SK-N-SH (cell line): Measurements from ENCODE around the gene TLX1. TPM values are rescaled to one million over a fixed set of nuclear protein-coding genes. Genes with fewer than 3 reads are reported as not detected.

Experiments
- CTCF ChIA-PET: fragments of 300-600, 350-600 bp; formaldehyde crosslinking; extraction: SDS; loops from one replicate; lab custom pipeline; 2021; lab: Yijun Ruan, JAX
- POLR2A ChIA-PET: fragments of 350-600 bp; sonication (Branson Sonifier 250); formaldehyde crosslinking; extraction: SDS; loops from one replicate; lab custom pipeline; 2020; ENCODE audit warnings: antibody characterized with exemption, inconsistent platforms; lab: Yijun Ruan, JAX
- DNase-seq: peaks from one replicate; pipeline ENCODE4 v3.0.0; 2012
- H2AFZ ChIP-seq: fragments of 200-600 bp; sonication (generic); 2 replicates; pipeline ENCODE4 v1.8.1; 2016; ENCODE audit warnings: antibody characterized with exemption, mild to moderate bottlenecking, low read depth
- H3F3A ChIP-seq: fragments of 200-600 bp; sonication (generic); replicated peaks from 2 replicates; pipeline ENCODE3; 2016; ENCODE audit warnings: antibody characterized with exemption, mild to moderate bottlenecking; ENCODE audit not compliant: insufficient read depth
- H3K27ac ChIP-seq, 2 experiments: fragments of 200-500 bp in 1 of 2; fragments of 200-600 bp in 1 of 2; sonication (Bioruptor generic) in 1 of 2; sonication (generic), shearing (Covaris generic) in 1 of 2; 2 replicates each; pipeline versions ENCODE4 v1.5.1 to v1.6.1; 2014 to 2016; ENCODE audit warnings: low read depth in 2 of 2, inconsistent platforms in 1 of 2, low read length in 1 of 2, mild to moderate bottlenecking in 1 of 2, mixed read lengths in 1 of 2
- H3K27me3 ChIP-seq: fragments of 200-600 bp; sonication (generic), shearing (Covaris generic); 2 replicates; pipeline ENCODE4 v1.6.1; 2016; ENCODE audit warnings: mixed run types; ENCODE audit not compliant: insufficient read depth
- H3K36me3 ChIP-seq, 2 experiments: fragments of 200-500 bp in 1 of 2; fragments of 200-600 bp in 1 of 2; sonication (Bioruptor generic) in 1 of 2; sonication (generic) in 1 of 2; replicated peaks in 1 of 2; 2 replicates each; pipeline versions ENCODE3 to v1.5.1; 2014 to 2016; ENCODE audit warnings: low read length in 1 of 2, mild to moderate bottlenecking in 1 of 2; ENCODE audit not compliant: insufficient read depth in 2 of 2, control insufficient read depth in 1 of 2
- H3K4me1 ChIP-seq, 2 experiments: fragments of 200-500 bp in 1 of 2; fragments of 200-600 bp in 1 of 2; sonication (Bioruptor generic) in 1 of 2; sonication (generic), shearing (Covaris generic) in 1 of 2; 2 replicates each; pipeline versions ENCODE4 v1.5.1 to v1.6.1; 2014 to 2016; ENCODE audit warnings: low read depth in 1 of 2, low read length in 1 of 2, mixed run types in 1 of 2; ENCODE audit not compliant: insufficient read depth in 2 of 2, control insufficient read depth in 1 of 2
- H3K4me2 ChIP-seq: fragments of 200-600 bp; sonication (generic), shearing (Covaris generic); 2 replicates; pipeline ENCODE4 v1.6.1; 2017; ENCODE audit warnings: mixed run types
- H3K4me3 ChIP-seq, 2 experiments: fragments of 200-500 bp in 1 of 2; fragments of 200-600 bp in 1 of 2; sonication (Bioruptor generic) in 1 of 2; sonication (generic), shearing (Covaris generic) in 1 of 2; 2 replicates each; pipeline versions ENCODE4 v1.5.1 to v1.8.1; 2014 to 2016; ENCODE audit warnings: low read depth in 2 of 2, inconsistent platforms in 1 of 2, low read length in 1 of 2, mild to moderate bottlenecking in 1 of 2, mixed read lengths in 1 of 2, moderate library complexity in 1 of 2
- H3K79me2 ChIP-seq: fragments of 200-600 bp; sonication (generic); 2 replicates; pipeline ENCODE4 v1.8.1; 2017; ENCODE audit warnings: mild to moderate bottlenecking; ENCODE audit not compliant: insufficient read depth
- H3K9ac ChIP-seq: fragments of 200-600 bp; sonication (generic); 2 replicates; pipeline ENCODE4 v1.6.1; 2017; ENCODE audit warnings: mixed run types
- H3K9me2 ChIP-seq: fragments of 200-600 bp; sonication (generic); 2 replicates; pipeline ENCODE4 v1.6.1; 2017; ENCODE audit warnings: mixed run types
- H3K9me3 ChIP-seq: fragments of 200-600 bp; sonication (generic); 2 replicates; pipeline ENCODE4 v1.6.1; 2017; ENCODE audit warnings: mixed run types, mild to moderate bottlenecking, moderate library complexity
- H4K20me1 ChIP-seq: fragments of 200-600 bp; sonication (generic); 2 replicates; pipeline ENCODE4 v1.6.1; 2017; ENCODE audit warnings: mild to moderate bottlenecking, mixed run types; ENCODE audit not compliant: insufficient read depth
- CHD2 ChIP-seq: fragments of 150-350 bp; IDR thresholded peaks from 2 replicates; pipeline ENCODE4 v1.6.1; 2018; ENCODE audit warnings: low read length; ENCODE audit not compliant: partially characterized antibody
- CTCF ChIP-seq: fragments of 200-600 bp; sonication (generic); IDR thresholded peaks from 2 replicates; pipeline ENCODE4 v1.6.1; 2017; ENCODE audit warnings: antibody characterized with exemption, mild to moderate bottlenecking, moderate library complexity
- ELF1 ChIP-seq: IDR thresholded peaks from 2 replicates; pipeline ENCODE4 v1.4.0; 2012
- FOSL2 ChIP-seq: IDR thresholded peaks from 2 replicates; pipeline ENCODE4 v1.4.0; 2012; ENCODE audit warnings: low read depth, mild to moderate bottlenecking, moderate library complexity, borderline replicate concordance
- FOXJ3 ChIP-seq: sonication (generic); formaldehyde crosslinking; IDR thresholded peaks from 2 replicates; pipeline ENCODE4 v1.5.1; 2020; ENCODE audit warnings: mild to moderate bottlenecking, missing genetic modification reagents
- GABPA ChIP-seq: IDR thresholded peaks from 2 replicates; pipeline ENCODE4 v1.4.0; 2012; ENCODE audit warnings: low read depth, mild to moderate bottlenecking
- GATA2 ChIP-seq: sonication (generic); formaldehyde crosslinking; IDR thresholded peaks from 2 replicates; pipeline ENCODE4 v1.5.0; 2020; ENCODE audit warnings: mild to moderate bottlenecking, missing genetic modification reagents
- MAX ChIP-seq: IDR thresholded peaks from 2 replicates; pipeline ENCODE4 v1.4.0; 2012; ENCODE audit warnings: low read depth
- MEF2A ChIP-seq: IDR thresholded peaks from 2 replicates; pipeline ENCODE4 v1.4.0; 2012; ENCODE audit warnings: low read depth, borderline replicate concordance
- NFIC ChIP-seq: IDR thresholded peaks from 2 replicates; pipeline ENCODE4 v1.4.0; 2012; ENCODE audit warnings: borderline replicate concordance
- NRF1 ChIP-seq: IDR thresholded peaks from 2 replicates; pipeline ENCODE4 v1.6.1; 2012; ENCODE audit warnings: low read depth, mild to moderate bottlenecking, low read length
- PBX3 ChIP-seq: IDR thresholded peaks from 2 replicates; pipeline ENCODE4; 2012
- POLR2AphosphoS5 ChIP-seq: IDR thresholded peaks from 2 replicates; pipeline ENCODE4 v1.6.1; 2012; ENCODE audit warnings: low read depth, low read length
- RFX5 ChIP-seq: IDR thresholded peaks from 2 replicates; pipeline ENCODE4 v1.6.1; 2012; ENCODE audit warnings: mild to moderate bottlenecking, improper control_type of control experiment, low read length
- RXRA ChIP-seq: IDR thresholded peaks from 2 replicates; pipeline ENCODE4 v1.4.0; 2012; ENCODE audit warnings: low read depth, mild to moderate bottlenecking, borderline replicate concordance
- SIN3A ChIP-seq: IDR thresholded peaks from 2 replicates; pipeline ENCODE4 v1.6.1; 2012; ENCODE audit warnings: low read depth, mild to moderate bottlenecking, low read length, moderate library complexity, borderline replicate concordance
- SMC3 ChIP-seq: IDR thresholded peaks from 2 replicates; pipeline ENCODE4 v1.6.1; 2012; ENCODE audit warnings: low read depth, low read length, improper control_type of control experiment
- TCF12 ChIP-seq: IDR thresholded peaks from 2 replicates; pipeline ENCODE4 v1.4.0; 2012
- TEAD4 ChIP-seq: IDR thresholded peaks from 2 replicates; pipeline ENCODE4 v1.4.0; 2012; ENCODE audit warnings: mild to moderate bottlenecking, borderline replicate concordance; ENCODE audit not compliant: insufficient read depth
- USF1 ChIP-seq: IDR thresholded peaks from 2 replicates; pipeline ENCODE4 v1.4.0; 2012; ENCODE audit warnings: low read depth, borderline replicate concordance
- WGBS: methylation state at CpG from one replicate; pipeline ENCODE4 v1.1.6; 2017; ENCODE audit warnings: low lambda C conversion rate; 5-methylcytosine and 5-hydroxymethylcytosine counted together
- polyA plus RNA-seq, 3 experiments: library from polyadenylated mRNA; depleted of rRNA; stranded (reverse); fragments of >200 nt; gene quantifications; 2 replicates each; pipeline ENCODE4 v1.2.3, GENCODE V29; 2012

Gene TLX1
- polyA plus RNA-seq, 1 of the 3 experiments (the other 2 are of a cell fraction): not detected

GRCh38 chr10:101111547-101111946 is 19.6 kb upstream of the TLX1 start:
- WGBS: 73% methylated on average over 5 of the region's 8 CpGs
- CTCF ChIA-PET: interaction anchor here (0.9 to 5.5 kb wide), 5 partner anchors 9 to 31 kb away, joined by 3 to 53 read pairs (median 11); no protein-coding TSS in a partner anchor
- H3K27me3 ChIP-seq: peaks cover 37% of the 10 kb centered on the region

More at GRCh38 chr10:101111547-101111946, 19.6 kb upstream of the TLX1 start:
- Histone ChIP-seq H3K9me3 (no peaks in the 10 kb centered on the region), H3K4me2 (no peak overlapping the region), H3K79me2 (no peaks in the 10 kb centered on the region), H3K4me1 (peaks cover 0 to 12% of the 10 kb centered on the region in 2 experiments; a peak in 1 of 4 replicates), H3K36me3 (no peaks in the 10 kb centered on the region), H3K9me2 (no peaks in the 10 kb centered on the region), H3F3A (no peaks in the 10 kb centered on the region), H3K27ac (no peak overlapping the region), H2AFZ (no peak overlapping the region), H4K20me1 (no peaks in the 10 kb centered on the region), H3K9ac (no peak overlapping the region), H3K4me3 (no peak overlapping the region)
- POLR2A ChIA-PET: no interaction called here
- no peak for TF ChIP-seq TEAD4
- TF ChIP-seq SIN3A: no peak
- no peak for TF ChIP-seq FOXJ3 (CRISPR knock-in tag)
- TF ChIP-seq NFIC: no peak
- TF ChIP-seq USF1: no peak
- TF ChIP-seq RFX5: no peak
- no peak for TF ChIP-seq GABPA
- no peak for TF ChIP-seq SMC3
- TF ChIP-seq NRF1: no peak
- no peak for TF ChIP-seq FOSL2
- TF ChIP-seq MEF2A: no peak
- TF ChIP-seq MAX: no peak
- TF ChIP-seq CHD2: no peak
- TF ChIP-seq GATA2 (CRISPR knock-in tag): no peak
- TF ChIP-seq TCF12: no peak
- TF ChIP-seq CTCF: no peak
- no peak for TF ChIP-seq POLR2AphosphoS5
- no peak for TF ChIP-seq RXRA
- no peak for TF ChIP-seq ELF1
- no peak for TF ChIP-seq PBX3
- DNase-seq: no peak
